OCI-LY7 (cell line): Measurements from ENCODE around the gene RNF5.

Source experiments
- CTCF ChIP-seq: fragments of 200-600 bp; sonication (generic); conservative IDR thresholded peaks from 2 replicates; pipeline ENCODE4 v1.5.1; 2014; ENCODE audit warnings: mild to moderate bottlenecking, antibody characterized with exemption, low read length, moderate library complexity, mixed read lengths
- EZH2phosphoT487 ChIP-seq: fragments of 200-600 bp; sonication (generic); IDR thresholded peaks from 2 replicates; pipeline ENCODE4 v1.6.1; 2018; ENCODE audit warnings: low read depth, borderline replicate concordance, mild to moderate bottlenecking, mixed run types, antibody characterized with exemption, low read length, moderate library complexity, mixed read lengths

- TF ChIP-seq CTCF: no peak
- no peak for TF ChIP-seq EZH2phosphoT487
Observed at GRCh38 chr6:32164295-32164694, 13.9 kb upstream of the RNF5 start, which contains the start of gene EGFL8.
